Spleen (tissue), 7 donors: Measurements from ENCODE around the gene SH3BP1.

Source experiments
- POLR2A ChIP-seq, 3 donors: fragments of 450-650 bp; IDR thresholded peaks; one replicate each; pipeline ENCODE4 v1.5.1; 2017; ENCODE audit warnings: antibody characterized with exemption in 3 of 3, mild to moderate bottlenecking in 1 of 3
- POLR2AphosphoS5 ChIP-seq, 3 donors: sonication (generic); formaldehyde crosslinking; IDR thresholded peaks; one replicate each; pipeline ENCODE4 v1.5.1; 2017; ENCODE audit warnings: antibody characterized with exemption in 3 of 3
- TF ChIP-seq, protein P1 (sequence below), 11 experiments: fragments of 200-600 bp in 7 of 11; fragments of 450-650 bp in 4 of 11; sonication (generic) in 4 of 11; IDR thresholded peaks in 8 of 11; conservative IDR thresholded peaks in 3 of 11; 1 replicate in 7 of 11; 2 replicates in 4 of 11; pipeline versions ENCODE4 v1.4.0 to v1.8.0; 2016 to 2021; ENCODE audit warnings: antibody characterized with exemption in 11 of 11, inconsistent platforms in 4 of 11, mild to moderate bottlenecking in 1 of 11
- donor health status: DM: no; HTN: no; CAD: no; lungs with moderate emphysema.
- donor health status: DM: no; HTN: no; CAD: no.
- donor health status: DM: no; HTN: no; CAD: no.

DNA sequence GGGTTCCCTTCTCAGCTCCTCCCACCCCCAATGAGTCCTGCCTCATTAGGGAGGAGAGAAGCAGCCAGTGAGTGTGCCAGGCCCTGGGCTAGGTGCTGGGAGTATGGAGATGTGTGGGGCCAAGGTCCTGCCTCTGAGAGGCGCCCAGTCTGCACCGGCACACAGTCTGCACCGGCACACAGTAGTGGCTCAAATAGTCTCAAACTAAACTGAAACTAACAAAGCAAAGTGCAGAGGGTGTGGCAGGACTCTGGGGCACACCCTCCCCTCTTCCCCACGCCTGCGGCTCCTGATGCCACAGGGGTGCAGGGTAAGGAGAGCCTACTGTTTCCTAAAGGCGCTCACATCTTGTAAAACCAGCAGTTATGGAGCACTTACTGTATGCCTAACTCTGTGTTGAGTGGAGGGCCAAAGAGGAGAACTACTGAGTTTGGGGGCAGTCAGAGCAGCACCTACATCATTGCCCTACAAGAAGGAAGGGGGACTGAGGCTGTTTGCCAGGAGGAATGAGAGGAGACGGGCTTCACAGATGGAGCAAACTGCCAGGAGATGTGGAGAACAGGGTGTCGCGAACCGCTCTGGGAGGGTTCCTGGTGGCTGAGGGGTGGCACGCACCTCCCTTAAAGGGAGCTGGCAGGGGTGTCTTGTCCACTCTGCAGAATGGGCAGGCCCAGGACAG lies 939 bp upstream of the SH3BP1 start:
- TF ChIP-seq, protein P1, sequence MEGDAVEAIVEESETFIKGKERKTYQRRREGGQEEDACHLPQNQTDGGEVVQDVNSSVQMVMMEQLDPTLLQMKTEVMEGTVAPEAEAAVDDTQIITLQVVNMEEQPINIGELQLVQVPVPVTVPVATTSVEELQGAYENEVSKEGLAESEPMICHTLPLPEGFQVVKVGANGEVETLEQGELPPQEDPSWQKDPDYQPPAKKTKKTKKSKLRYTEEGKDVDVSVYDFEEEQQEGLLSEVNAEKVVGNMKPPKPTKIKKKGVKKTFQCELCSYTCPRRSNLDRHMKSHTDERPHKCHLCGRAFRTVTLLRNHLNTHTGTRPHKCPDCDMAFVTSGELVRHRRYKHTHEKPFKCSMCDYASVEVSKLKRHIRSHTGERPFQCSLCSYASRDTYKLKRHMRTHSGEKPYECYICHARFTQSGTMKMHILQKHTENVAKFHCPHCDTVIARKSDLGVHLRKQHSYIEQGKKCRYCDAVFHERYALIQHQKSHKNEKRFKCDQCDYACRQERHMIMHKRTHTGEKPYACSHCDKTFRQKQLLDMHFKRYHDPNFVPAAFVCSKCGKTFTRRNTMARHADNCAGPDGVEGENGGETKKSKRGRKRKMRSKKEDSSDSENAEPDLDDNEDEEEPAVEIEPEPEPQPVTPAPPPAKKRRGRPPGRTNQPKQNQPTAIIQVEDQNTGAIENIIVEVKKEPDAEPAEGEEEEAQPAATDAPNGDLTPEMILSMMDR (IDR thresholded peaks at IDR 0.05 in 8 of 11, conservative IDR thresholded peaks at IDR 0.05 in 3 of 11): no peak
- no peak for TF ChIP-seq POLR2A (IDR thresholded peaks at IDR 0.05)
- peak; percentile 24 to 60 (median 47) for TF ChIP-seq POLR2AphosphoS5 (IDR thresholded peaks at IDR 0.05)
